Measurements from ENCODE around the gene DAZAP1. TPM values are rescaled to one million over a fixed set of nuclear protein-coding genes. Genes with fewer than 3 reads are reported as not detected.
A peak's percentile ranks its signal among the peaks of the same experiment; 100 is the strongest.

DAZAP1 gene
- total RNA-seq, 4 donors from 2014 or later: 53.7 to 74.1 (median 63.4) TPM

DNA sequence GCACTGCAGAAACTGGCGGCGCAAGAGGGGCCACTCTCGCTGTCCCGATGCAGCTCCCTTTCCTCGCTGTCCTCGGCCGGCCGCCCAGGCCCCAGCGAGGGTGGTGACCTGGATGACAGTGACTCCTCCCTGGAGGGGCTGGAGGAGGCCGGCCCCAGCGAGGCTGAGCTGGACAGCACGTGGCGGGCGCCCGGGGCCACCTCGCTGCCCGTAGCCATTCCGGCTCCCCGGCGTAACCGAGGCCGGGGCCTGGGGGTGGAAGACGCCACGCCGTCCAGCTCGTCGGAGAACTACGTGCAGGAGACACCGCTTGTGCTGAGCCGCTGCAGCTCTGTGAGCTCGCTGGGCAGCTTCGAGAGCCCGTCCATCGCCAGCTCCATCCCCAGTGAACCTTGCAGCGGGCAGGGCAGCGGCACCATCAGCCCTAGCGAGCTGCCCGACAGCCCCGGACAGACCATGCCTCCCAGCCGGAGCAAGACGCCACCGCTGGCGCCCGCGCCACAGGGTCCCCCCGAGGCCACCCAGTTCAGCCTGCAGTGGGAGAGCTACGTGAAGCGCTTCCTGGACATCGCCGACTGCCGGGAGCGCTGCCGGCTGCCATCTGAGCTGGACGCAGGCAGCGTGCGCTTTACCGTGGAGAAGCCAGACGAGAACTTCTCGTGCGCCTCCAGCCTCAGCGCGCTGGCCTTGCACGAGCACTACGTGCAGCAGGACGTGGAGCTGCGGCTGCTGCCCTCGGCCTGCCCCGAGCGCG is 59.3 kb downstream of the DAZAP1 start:
- intact Hi-C loops (cut with DNase I; ENCODE audit: low total_unique reads): no loop called here
- Histone ChIP-seq H3K4me3 (no peak overlapping the region), H3K27ac (no peak overlapping the region), H3K27me3 (peaks cover 58 to 66% (median 58%) of the 10 kb centered on the region in 3 donors), H3K4me1 (peaks cover 11 to 33% of the 10 kb centered on the region in 2 donors), H3K36me3 (no peaks in the 10 kb centered on the region), H3K9me3 (no peaks in the 10 kb centered on the region)
- no peak for ATAC-seq
- in situ Hi-C loops (cut with MboI; ENCODE audit: low sequenced_read_pairs in 4 of 4): no loop called here
- no peak for TF ChIP-seq POLR2A (IDR thresholded peaks at IDR 0.05)
- TF ChIP-seq, protein P1, sequence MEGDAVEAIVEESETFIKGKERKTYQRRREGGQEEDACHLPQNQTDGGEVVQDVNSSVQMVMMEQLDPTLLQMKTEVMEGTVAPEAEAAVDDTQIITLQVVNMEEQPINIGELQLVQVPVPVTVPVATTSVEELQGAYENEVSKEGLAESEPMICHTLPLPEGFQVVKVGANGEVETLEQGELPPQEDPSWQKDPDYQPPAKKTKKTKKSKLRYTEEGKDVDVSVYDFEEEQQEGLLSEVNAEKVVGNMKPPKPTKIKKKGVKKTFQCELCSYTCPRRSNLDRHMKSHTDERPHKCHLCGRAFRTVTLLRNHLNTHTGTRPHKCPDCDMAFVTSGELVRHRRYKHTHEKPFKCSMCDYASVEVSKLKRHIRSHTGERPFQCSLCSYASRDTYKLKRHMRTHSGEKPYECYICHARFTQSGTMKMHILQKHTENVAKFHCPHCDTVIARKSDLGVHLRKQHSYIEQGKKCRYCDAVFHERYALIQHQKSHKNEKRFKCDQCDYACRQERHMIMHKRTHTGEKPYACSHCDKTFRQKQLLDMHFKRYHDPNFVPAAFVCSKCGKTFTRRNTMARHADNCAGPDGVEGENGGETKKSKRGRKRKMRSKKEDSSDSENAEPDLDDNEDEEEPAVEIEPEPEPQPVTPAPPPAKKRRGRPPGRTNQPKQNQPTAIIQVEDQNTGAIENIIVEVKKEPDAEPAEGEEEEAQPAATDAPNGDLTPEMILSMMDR (IDR thresholded peaks at IDR 0.05 in 4 of 5, conservative IDR thresholded peaks at IDR 0.05 in 1 of 5): no peak
- no peak for DNase-seq

DNA sequence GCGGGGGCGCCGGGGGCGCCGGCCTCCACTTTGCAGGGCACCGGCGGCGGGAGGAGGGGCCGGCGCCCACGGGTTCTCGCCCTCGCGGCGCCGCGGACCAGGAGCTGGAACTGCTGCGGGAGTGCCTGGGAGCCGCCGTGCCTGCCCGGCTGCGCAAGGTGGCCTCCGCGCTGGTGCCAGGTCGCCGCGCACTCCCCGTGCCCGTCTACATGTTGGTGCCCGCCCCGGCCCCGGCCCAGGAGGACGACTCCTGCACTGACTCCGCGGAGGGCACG is 59.8 kb downstream of the DAZAP1 start:
- TF ChIP-seq, protein P1 (IDR thresholded peaks at IDR 0.05 in 4 of 5, conservative IDR thresholded peaks at IDR 0.05 in 1 of 5): no peak
- no peak for TF ChIP-seq POLR2A (IDR thresholded peaks at IDR 0.05)
- ATAC-seq (no peak), DNase-seq (no peak)
- Histone ChIP-seq H3K4me1 (peaks cover 11 to 38% of the 10 kb centered on the region in 2 donors), H3K27ac (no peak overlapping the region), H3K9me3 (no peaks in the 10 kb centered on the region), H3K27me3 (peaks cover 63 to 71% (median 63%) of the 10 kb centered on the region in 3 donors), H3K36me3 (no peaks in the 10 kb centered on the region), H3K4me3 (no peak overlapping the region)
- in situ Hi-C loops (cut with MboI; ENCODE audit: low sequenced_read_pairs in 4 of 4): no loop called here
- intact Hi-C loops (cut with DNase I; ENCODE audit: low total_unique reads): no loop called here

- no peak for TF ChIP-seq POLR2A (IDR thresholded peaks at IDR 0.05)
- peaks cover 11 to 41% of the 10 kb centered on the region in 2 donors for H3K4me1 ChIP-seq
- H3K36me3 ChIP-seq: no peaks in the 10 kb centered on the region
- DNase-seq: no peak
- in situ Hi-C loops (cut with MboI; ENCODE audit: low sequenced_read_pairs in 4 of 4): no loop called here
- H3K9me3 ChIP-seq: no peaks in the 10 kb centered on the region
- intact Hi-C loops (cut with DNase I; ENCODE audit: low total_unique reads): no loop called here
- peak overlapping the region in 1 of 4 donors; percentile 28 for H3K4me3 ChIP-seq
- H3K27me3 ChIP-seq: peaks cover 69 to 76% (median 69%) of the 10 kb centered on the region in 3 donors
- no peak for ATAC-seq
- H3K27ac ChIP-seq: no peak overlapping the region
Observed at GRCh38 chr19:1467490-1468273, 60.3 kb downstream of the DAZAP1 start.

GRCh38 chr19:1468274-1468820 is 61.0 kb downstream of the DAZAP1 start:
- Histone ChIP-seq H3K27me3 (peaks cover 75 to 76% (median 75%) of the 10 kb centered on the region in 3 donors), H3K9me3 (no peaks in the 10 kb centered on the region), H3K4me3 (peak overlapping the region in 3 of 4 donors; percentile 5 to 28 (median 24)), H3K27ac (no peak overlapping the region), H3K36me3 (no peaks in the 10 kb centered on the region), H3K4me1 (peaks cover 11 to 44% of the 10 kb centered on the region in 2 donors)
- ATAC-seq: no peak
- no peak for DNase-seq
- intact Hi-C loops (cut with DNase I; ENCODE audit: low total_unique reads) (no loop called here), in situ Hi-C loops (cut with MboI; ENCODE audit: low sequenced_read_pairs in 4 of 4) (no loop called here)
- no peak for TF ChIP-seq POLR2A (IDR thresholded peaks at IDR 0.05)
- TF ChIP-seq, protein P1 (IDR thresholded peaks at IDR 0.05 in 4 of 5, conservative IDR thresholded peaks at IDR 0.05 in 1 of 5): no peak

- Histone ChIP-seq H3K27me3 (peaks cover 79 to 80% (median 80%) of the 10 kb centered on the region in 3 donors), H3K9me3 (no peaks in the 10 kb centered on the region), H3K4me3 (peak overlapping the region in 3 of 4 donors; percentile 5 to 28 (median 24)), H3K36me3 (no peaks in the 10 kb centered on the region), H3K4me1 (peaks cover 11 to 44% of the 10 kb centered on the region in 2 donors), H3K27ac (no peak overlapping the region)
- no peak for ATAC-seq
- DNase-seq: no peak
- intact Hi-C loops (cut with DNase I; ENCODE audit: low total_unique reads) (no loop called here), in situ Hi-C loops (cut with MboI; ENCODE audit: low sequenced_read_pairs in 4 of 4) (no loop called here)
- TF ChIP-seq POLR2A (IDR thresholded peaks at IDR 0.05): no peak
- TF ChIP-seq, protein P1 (IDR thresholded peaks at IDR 0.05 in 4 of 5, conservative IDR thresholded peaks at IDR 0.05 in 1 of 5): no peak
Observed at GRCh38 chr19:1468821-1469254, 61.5 kb downstream of the DAZAP1 start.

All from gastrocnemius medialis (tissue), 4 donors.